ENCODE data around the gene VAV2.
"Not testable (repeated sequence)": the region's sequence is repeated elsewhere in the genome, so short reads cannot be mapped to it uniquely, and the experiment has no call there.

VAV2 gene

GRCh38 chr9:133933426-133934026, 58.6 kb downstream of the VAV2 start:
- no peak for DNase-seq

GRCh38 chr9:133932633-133933032, 59.5 kb downstream of the VAV2 start:
- DNase-seq = no peak

GRCh38 chr9:133932181-133932580, 59.9 kb downstream of the VAV2 start:
- DNase-seq = no peak

GRCh38 chr9:133930682-133931485, 61.2 kb downstream of the VAV2 start:
- no peak for DNase-seq

- DNase-seq = no peak
Measured at GRCh38 chr9:133930046-133930681, 62.0 kb downstream of the VAV2 start.

DNA sequence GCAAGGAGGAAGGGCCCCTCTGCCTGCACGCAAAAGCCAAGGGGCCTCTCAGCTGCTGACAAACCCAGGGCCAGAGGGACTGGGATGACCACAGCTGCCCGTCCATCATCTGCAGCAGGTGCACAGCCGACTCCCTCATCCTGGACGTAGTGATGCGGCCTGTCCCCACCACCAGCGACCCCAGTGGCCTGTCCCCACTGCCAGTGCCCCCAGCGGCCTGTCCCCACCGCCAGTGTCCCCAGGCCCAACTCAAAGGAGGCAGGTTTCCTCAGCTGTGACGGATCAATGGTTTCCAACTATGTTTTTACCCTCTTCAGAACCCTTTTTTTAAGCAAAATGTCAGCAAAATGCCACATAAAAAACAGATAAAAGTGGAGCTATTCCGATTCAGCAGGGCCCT, 62.5 kb downstream of the VAV2 start:
- no peak for DNase-seq

- no peak for DNase-seq
Measured at GRCh38 chr9:133928248-133928764, 63.8 kb downstream of the VAV2 start.

GRCh38 chr9:133927041-133927440, 65.1 kb downstream of the VAV2 start:
- no peak for DNase-seq

DNA sequence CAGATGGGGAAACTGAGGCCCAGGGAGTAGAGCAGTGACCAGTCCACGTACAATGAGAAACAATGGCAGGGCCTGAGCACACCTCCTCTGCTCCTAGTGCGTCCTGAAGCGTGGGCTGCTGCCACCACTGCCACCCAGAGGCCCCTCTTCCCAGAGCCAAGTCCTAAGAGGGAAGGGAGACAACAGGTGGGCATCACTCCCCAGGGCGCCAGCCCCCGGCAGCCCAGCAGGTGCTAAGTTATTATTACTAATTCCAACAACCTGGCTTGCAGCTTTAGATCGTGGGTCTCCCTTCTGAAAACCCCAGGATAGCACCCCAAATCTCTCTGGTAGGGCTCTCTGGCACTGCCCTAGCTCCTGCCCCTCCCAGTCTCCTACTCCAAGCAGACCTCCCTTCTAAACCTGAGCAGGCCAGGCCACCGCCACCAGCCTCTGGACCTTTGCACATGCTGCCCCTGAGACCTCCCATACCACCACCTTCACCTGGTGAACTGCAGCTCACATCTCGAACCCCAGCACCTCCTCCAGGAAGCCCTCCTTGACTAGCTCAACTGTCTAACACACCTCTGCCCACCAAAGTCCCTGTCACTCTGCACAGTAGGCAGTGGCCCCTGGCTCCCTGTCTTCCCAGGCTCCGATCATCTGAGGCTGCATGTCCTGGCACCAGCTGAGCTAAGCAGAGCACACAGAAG, 65.8 kb downstream of the VAV2 start:
- no peak for DNase-seq

DNA sequence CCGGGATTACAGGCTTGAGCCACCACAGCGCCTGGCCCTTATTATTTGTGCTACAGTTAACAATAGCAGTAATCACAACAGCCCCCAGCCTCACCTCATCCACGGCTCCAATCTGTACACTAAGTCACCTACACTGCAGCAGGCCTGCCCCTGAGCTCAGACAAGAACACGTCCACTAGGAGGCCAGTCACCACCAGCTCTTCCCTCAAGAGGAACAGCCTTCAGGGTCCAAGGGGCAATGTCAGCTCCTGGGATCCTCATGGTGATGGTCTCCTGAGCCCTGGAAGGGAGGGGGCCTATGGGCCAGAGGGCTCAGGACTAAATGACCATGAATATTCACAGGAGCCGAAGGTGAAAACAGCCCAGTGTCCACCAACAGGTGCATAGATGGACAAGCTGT, 67.7 kb downstream of the VAV2 start:
- no peak for DNase-seq

DNA sequence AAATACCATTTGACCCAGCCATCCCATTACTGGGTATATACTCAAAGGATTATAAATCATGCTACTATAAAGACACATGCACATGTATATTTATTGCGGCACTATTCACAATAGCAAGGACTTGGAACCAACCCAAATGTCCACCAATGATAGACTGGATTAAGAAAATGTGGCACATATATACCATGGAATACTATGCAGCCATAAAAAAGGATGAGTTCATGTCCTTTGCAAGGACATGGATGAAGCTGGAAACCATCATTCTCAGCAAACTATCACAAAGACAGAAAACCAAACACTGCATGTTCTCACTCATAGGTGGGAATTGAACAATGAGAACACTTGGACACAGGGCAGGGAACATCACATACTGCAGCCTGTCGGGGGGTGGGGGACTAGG, 68.5 kb downstream of the VAV2 start:
- not testable (repeated sequence) for DNase-seq

DNA sequence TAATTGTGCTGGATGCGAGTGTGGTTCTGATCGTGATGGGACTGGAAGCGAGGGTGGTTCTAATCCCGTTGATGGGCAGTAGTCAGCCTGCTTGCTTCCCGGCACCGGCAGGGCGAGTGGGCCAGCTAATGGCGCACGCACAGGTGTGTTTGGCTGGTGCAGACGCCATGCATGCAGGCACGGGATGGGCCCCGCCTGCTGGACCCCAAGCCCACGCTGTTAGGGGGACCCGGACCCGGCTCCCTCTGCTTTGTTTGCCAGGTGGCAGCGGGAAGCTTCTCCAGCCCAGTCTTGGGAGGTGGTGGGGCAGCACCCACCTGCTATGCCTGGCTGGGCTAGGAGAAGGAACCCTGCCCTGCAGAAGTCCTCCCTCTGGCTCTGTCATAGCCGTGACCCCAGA, 70.3 kb downstream of the VAV2 start:
- no peak for DNase-seq

GRCh38 chr9:133920471-133920870, 71.7 kb downstream of the VAV2 start:
- DNase-seq = no peak

DNA sequence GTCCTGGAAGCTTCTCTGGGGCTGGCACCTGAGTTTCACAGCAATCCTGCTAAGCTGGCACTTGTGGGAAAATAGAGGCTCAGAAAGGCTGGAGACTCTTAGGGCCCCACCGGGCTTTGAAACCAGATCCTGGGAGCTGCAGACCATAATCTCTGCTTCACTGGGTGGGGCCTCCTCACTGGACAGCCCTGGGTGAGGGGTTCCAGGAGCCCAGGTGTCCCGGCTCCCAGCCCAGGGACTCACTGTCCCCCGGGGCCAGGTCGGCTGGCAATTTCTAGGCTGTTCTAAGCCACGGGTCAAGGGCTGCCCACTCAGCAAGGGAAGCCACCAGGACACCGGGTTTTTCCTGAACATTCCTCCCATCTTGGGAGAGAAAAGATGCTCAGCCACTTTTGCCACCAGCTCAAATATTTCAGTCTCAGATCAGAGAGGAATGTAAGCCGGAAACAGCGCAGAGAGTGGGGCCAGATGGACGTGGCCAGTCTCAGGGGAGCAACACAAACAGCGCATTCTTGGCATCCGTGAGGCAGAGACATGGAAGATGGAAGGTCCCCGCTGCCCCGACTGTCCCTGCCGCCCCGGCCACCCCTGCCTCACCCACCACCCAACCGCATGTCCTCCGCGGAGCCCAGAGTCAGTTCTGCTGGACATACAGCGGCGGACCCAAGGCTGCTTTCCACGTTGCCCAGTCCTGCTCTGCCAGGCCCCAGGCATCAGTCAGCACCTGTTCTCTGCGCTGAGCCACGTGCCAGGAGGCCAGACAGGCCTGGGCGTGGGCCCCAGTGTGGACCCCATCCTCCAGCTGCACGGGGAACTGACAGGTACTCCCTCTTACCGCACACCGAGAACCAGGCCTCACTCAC, 72.6 kb downstream of the VAV2 start:
- no peak for DNase-seq

GRCh38 chr9:133918111-133918813, 73.9 kb downstream of the VAV2 start:
- no peak for DNase-seq

DNA sequence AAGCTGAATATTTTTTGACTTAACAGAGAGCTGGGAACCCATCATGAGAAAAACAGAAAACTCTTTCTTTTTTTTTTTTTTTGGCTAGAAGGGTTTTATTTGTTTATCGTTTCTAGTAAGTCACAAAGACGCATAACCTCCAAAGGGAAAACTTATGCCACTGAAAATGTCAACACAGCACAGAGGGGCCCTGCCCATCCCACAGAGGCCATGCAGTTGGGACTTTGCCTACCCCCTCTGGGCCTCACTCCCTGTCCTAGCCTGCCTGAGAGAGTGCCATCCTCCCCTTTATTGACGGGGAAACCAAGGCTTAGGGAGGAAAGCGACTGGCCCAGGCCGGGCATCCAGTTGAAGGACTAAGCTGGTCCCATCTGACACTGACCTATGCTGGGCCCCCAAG, 74.7 kb downstream of the VAV2 start:
- DNase-seq = no peak

DNA sequence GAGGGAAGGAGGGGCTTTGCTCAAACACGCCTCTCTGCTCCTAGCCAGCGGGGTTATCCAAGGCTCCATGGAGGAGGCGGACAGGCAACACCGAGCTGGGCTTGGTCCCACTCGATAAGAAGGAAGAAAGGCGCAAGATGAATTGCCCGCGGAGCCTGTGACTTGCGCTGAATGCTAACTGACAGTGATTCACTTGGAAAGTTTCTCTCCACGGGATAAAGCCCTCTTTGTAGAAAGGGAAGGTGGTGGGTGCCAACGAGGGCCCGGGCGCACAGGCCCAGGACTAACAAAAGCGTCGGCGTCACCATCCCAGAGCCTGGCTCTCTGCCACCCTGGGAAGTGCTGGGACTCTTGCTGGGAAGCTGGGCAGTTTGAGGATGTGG, 76.0 kb downstream of the VAV2 start:
- DNase-seq = no peak

- no peak for DNase-seq
Measured at GRCh38 chr9:133915534-133916158, 76.5 kb downstream of the VAV2 start.

GRCh38 chr9:133914442-133915342, 77.4 kb downstream of the VAV2 start:
- no peak for DNase-seq

All from OCI-M1 (cell line).